HepG2 (cell line): ENCODE measurements around the gene NOL12. TPM values are rescaled to one million over a fixed set of nuclear protein-coding genes. Genes with fewer than 3 reads are reported as not detected.

Source experiments
- CBX5 ChIP-seq: sonication (generic); formaldehyde crosslinking; IDR thresholded peaks from 2 replicates; pipeline ENCODE4 v1.4.0; 2020; ENCODE audit warnings: missing genetic modification reagents, borderline replicate concordance
- CSRNP2 ChIP-seq: sonication (generic); formaldehyde crosslinking; conservative IDR thresholded peaks from 2 replicates; pipeline ENCODE4 v1.8.0; 2022; ENCODE audit warnings: low read depth, missing genetic modification reagents
- DR1 ChIP-seq: sonication (generic); formaldehyde crosslinking; IDR thresholded peaks from 2 replicates; pipeline ENCODE4 v1.8.0; 2021; ENCODE audit warnings: mild to moderate bottlenecking, missing genetic modification reagents, inconsistent platforms
- ELF3 ChIP-seq: IDR thresholded peaks from 2 replicates; pipeline ENCODE4 v1.6.1; 2016; ENCODE audit warnings: missing genetic modification reagents, missing compliant biosample characterization
- GLMP ChIP-seq: sonication (generic); formaldehyde crosslinking; IDR thresholded peaks from 2 replicates; pipeline ENCODE4 v1.9.0; 2021; ENCODE audit warnings: missing genetic modification reagents, mild to moderate bottlenecking, borderline replicate concordance
- GRHL1 ChIP-seq: sonication (generic); formaldehyde crosslinking; conservative IDR thresholded peaks from 2 replicates; pipeline ENCODE4 v1.8.0; 2022; ENCODE audit warnings: missing genetic modification reagents
- HDAC6 ChIP-seq: fragments of 200-600 bp; sonication (generic); IDR thresholded peaks from 2 replicates; pipeline ENCODE4 v1.7.0; 2017; ENCODE audit warnings: mild to moderate bottlenecking, antibody characterized with exemption, low read length, low read depth
- HINFP ChIP-seq: sonication (generic); formaldehyde crosslinking; IDR thresholded peaks from 2 replicates; pipeline ENCODE4 v1.4.0; 2020; ENCODE audit warnings: low read depth, mild to moderate bottlenecking, missing genetic modification reagents
- HNRNPUL1 ChIP-seq: fragments of 200-400 bp; formaldehyde crosslinking; IDR thresholded peaks from 2 replicates; pipeline ENCODE4 v1.6.1; 2017; ENCODE audit warnings: low read depth, mild to moderate bottlenecking, low read length, moderate library complexity
- MTF2 ChIP-seq: sonication (generic); formaldehyde crosslinking; IDR thresholded peaks from 2 replicates; pipeline ENCODE4 v1.5.0; 2020; ENCODE audit warnings: missing genetic modification reagents, borderline replicate concordance
- ZFP37 ChIP-seq: sonication (generic); formaldehyde crosslinking; IDR thresholded peaks from 2 replicates; pipeline ENCODE4 v1.4.0; 2020; ENCODE audit warnings: missing genetic modification reagents, borderline replicate concordance
- ZNF224 ChIP-seq: sonication (generic); formaldehyde crosslinking; IDR thresholded peaks from 2 replicates; pipeline ENCODE4 v1.5.0; 2020; ENCODE audit warnings: mild to moderate bottlenecking, missing genetic modification reagents
- ZNF331 ChIP-seq: sonication (generic); formaldehyde crosslinking; IDR thresholded peaks from 2 replicates; pipeline ENCODE4 v1.4.0; 2020; ENCODE audit warnings: missing genetic modification reagents
- ZNF414 ChIP-seq: sonication (generic); formaldehyde crosslinking; IDR thresholded peaks from 2 replicates; pipeline ENCODE4 v1.5.0; 2020; ENCODE audit warnings: missing genetic modification reagents
- ZNF800 ChIP-seq: sonication (generic); formaldehyde crosslinking; IDR thresholded peaks from 2 replicates; pipeline ENCODE4 v1.4.0; 2020; ENCODE audit warnings: missing genetic modification reagents
- ZUFSP ChIP-seq: sonication (generic); formaldehyde crosslinking; IDR thresholded peaks from 2 replicates; pipeline ENCODE4 v1.9.0; 2021; ENCODE audit warnings: missing genetic modification reagents, mild to moderate bottlenecking, borderline replicate concordance
- polyA plus RNA-seq, 8 experiments: library from polyadenylated mRNA; depleted of rRNA in 3 of 8; stranded (reverse) in 7 of 8; unstranded in 1 of 8; fragments of >200 nt; fragmentation: Illumina TruSeq in 4 of 8; extraction: Trizol in 4 of 8; gene quantifications; 2 replicates each; pipeline versions ENCODE4 v1.2.1 to v1.2.3, GENCODE V29; 2011 to 2016; ENCODE audit warnings: low read depth in 4 of 8, missing spikeins in 1 of 8, mixed read lengths in 1 of 8; ENCODE audit not compliant: insufficient read depth in 1 of 8
- total RNA-seq, 5 experiments: library from RNA; depleted of rRNA; stranded (reverse); fragments of >200 nt; fragmentation: Illumina TruSeq; extraction: Trizol; gene quantifications; 2 replicates each; pipeline ENCODE4 v1.2.3, GENCODE V29; 2016; ENCODE audit warnings: low read depth in 1 of 5

The NOL12 gene
- total and polyA plus RNA-seq, 2 of the 13 experiments (the other 11 are each of a cell fraction or from before 2014, with no cell fraction given) = 14.3 to 31.4 TPM

GRCh38 chr22:37674951-37675929 lies 10.9 kb upstream of the NOL12 start, which contains the start of gene LGALS1 (continued):
- TF ChIP-seq CBX5 (CRISPR knock-in tag) = no peak
- peak; percentile 14; the same call in 1 of the 2 replicates for TF ChIP-seq ZNF331 (CRISPR knock-in tag)
- TF ChIP-seq GLMP = no peak
- TF ChIP-seq MTF2 (CRISPR knock-in tag) = no peak
- no peak for TF ChIP-seq HNRNPUL1
- no peak for TF ChIP-seq ZNF224 (CRISPR knock-in tag)
- TF ChIP-seq ELF3 (CRISPR knock-in tag) = peak; percentile 37; the same call in 1 of the 2 replicates
- no peak for TF ChIP-seq HINFP (CRISPR knock-in tag)
- no peak for TF ChIP-seq ZNF414 (CRISPR knock-in tag)
- 0 out of 2 replicates have a peak, but pooled peaks have one; percentile 40 for TF ChIP-seq ZNF800 (CRISPR knock-in tag)
- no peak for TF ChIP-seq ZFP37 (CRISPR knock-in tag)
- TF ChIP-seq ZUFSP = no peak
- no peak for TF ChIP-seq HDAC6
- TF ChIP-seq CSRNP2 (CRISPR knock-in tag) = no peak
- TF ChIP-seq DR1 (CRISPR knock-in tag) = peak; percentile 78
- no peak for TF ChIP-seq GRHL1 (CRISPR knock-in tag)
